ENCODE results near the gene FITM1.

DNA sequence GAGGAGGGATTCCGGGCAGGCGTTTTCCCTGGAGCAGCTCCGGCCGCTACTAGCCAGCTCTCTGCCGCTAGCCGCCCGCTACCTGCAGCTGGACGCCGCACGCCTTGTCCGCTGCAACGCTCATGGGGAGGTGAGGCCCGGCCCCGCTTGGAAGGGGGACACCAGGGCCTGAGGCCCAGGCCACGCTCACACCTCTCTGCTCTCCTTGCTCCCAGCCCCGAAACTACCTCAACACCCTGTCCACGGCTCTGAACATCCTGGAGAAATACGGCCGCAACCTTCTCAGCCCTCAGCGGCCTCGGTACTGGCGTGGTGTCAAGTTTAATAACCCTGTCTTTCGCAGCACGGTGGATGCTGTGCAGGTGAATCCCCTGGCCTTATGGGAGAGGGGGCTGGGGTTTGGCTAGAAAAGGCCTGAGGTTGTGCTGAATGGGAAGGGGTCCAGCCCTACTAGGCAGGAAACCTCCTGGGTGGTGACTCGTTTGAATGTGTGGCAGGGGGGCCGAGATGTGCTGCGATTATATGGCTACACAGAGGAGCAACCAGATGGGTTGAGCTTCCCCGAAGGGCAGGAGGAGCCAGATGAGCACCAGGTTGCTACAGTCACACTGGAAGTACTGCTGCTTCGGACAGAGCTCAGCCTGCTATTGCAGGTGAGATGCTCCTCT lies 17.4 kb downstream of the FITM1 start:
- TF ChIP-seq, protein P1, sequence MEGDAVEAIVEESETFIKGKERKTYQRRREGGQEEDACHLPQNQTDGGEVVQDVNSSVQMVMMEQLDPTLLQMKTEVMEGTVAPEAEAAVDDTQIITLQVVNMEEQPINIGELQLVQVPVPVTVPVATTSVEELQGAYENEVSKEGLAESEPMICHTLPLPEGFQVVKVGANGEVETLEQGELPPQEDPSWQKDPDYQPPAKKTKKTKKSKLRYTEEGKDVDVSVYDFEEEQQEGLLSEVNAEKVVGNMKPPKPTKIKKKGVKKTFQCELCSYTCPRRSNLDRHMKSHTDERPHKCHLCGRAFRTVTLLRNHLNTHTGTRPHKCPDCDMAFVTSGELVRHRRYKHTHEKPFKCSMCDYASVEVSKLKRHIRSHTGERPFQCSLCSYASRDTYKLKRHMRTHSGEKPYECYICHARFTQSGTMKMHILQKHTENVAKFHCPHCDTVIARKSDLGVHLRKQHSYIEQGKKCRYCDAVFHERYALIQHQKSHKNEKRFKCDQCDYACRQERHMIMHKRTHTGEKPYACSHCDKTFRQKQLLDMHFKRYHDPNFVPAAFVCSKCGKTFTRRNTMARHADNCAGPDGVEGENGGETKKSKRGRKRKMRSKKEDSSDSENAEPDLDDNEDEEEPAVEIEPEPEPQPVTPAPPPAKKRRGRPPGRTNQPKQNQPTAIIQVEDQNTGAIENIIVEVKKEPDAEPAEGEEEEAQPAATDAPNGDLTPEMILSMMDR (IDR thresholded peaks at IDR 0.05), result no peak
- TF ChIP-seq POLR2AphosphoS5 (IDR thresholded peaks at IDR 0.05; ENCODE audit: low read depth, low read length), result no peak
- TF ChIP-seq, protein P2, sequence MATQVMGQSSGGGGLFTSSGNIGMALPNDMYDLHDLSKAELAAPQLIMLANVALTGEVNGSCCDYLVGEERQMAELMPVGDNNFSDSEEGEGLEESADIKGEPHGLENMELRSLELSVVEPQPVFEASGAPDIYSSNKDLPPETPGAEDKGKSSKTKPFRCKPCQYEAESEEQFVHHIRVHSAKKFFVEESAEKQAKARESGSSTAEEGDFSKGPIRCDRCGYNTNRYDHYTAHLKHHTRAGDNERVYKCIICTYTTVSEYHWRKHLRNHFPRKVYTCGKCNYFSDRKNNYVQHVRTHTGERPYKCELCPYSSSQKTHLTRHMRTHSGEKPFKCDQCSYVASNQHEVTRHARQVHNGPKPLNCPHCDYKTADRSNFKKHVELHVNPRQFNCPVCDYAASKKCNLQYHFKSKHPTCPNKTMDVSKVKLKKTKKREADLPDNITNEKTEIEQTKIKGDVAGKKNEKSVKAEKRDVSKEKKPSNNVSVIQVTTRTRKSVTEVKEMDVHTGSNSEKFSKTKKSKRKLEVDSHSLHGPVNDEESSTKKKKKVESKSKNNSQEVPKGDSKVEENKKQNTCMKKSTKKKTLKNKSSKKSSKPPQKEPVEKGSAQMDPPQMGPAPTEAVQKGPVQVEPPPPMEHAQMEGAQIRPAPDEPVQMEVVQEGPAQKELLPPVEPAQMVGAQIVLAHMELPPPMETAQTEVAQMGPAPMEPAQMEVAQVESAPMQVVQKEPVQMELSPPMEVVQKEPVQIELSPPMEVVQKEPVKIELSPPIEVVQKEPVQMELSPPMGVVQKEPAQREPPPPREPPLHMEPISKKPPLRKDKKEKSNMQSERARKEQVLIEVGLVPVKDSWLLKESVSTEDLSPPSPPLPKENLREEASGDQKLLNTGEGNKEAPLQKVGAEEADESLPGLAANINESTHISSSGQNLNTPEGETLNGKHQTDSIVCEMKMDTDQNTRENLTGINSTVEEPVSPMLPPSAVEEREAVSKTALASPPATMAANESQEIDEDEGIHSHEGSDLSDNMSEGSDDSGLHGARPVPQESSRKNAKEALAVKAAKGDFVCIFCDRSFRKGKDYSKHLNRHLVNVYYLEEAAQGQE (IDR thresholded peaks at IDR 0.05; ENCODE audit: insufficient read depth in 1 of 2, low read depth in 2 of 2, low read length in 1 of 2), result no peak
- no peak for TF ChIP-seq SIN3A (IDR thresholded peaks at IDR 0.05; ENCODE audit: borderline replicate concordance, insufficient read depth, low read depth, low read length)

Measured in Panc1 (cell line).